H9 (cell line): Measurements from ENCODE around the gene KRT28. TPM values are rescaled to one million over a fixed set of nuclear protein-coding genes. Genes with fewer than 3 reads are reported as not detected.

ENCODE experiments used
- DNase-seq: peaks from one replicate; pipeline ENCODE4 v3.0.0-alpha.2; 2017
- H2AFZ ChIP-seq: one replicate; pipeline ENCODE4 v1.6.1; 2013; ENCODE audit warnings: mild to moderate bottlenecking, low read length, control low read depth, moderate library complexity
- H2AK5ac ChIP-seq: 2 replicates; pipeline ENCODE4 v1.6.1; 2013; ENCODE audit warnings: low read length, control low read depth, mixed read lengths; ENCODE audit not compliant: insufficient read length
- H2BK120ac ChIP-seq: one replicate; pipeline ENCODE4 v1.6.1; 2013; ENCODE audit warnings: low read depth, mild to moderate bottlenecking, low read length, control low read depth, inconsistent platforms; ENCODE audit not compliant: poor library complexity, severe bottlenecking
- H2BK12ac ChIP-seq: 2 replicates; pipeline ENCODE4 v1.6.1; 2013; ENCODE audit warnings: low read length, control low read depth, mixed read lengths, low read depth; ENCODE audit not compliant: insufficient read length
- H2BK15ac ChIP-seq: 2 replicates; pipeline ENCODE4 v1.6.1; 2013; ENCODE audit warnings: low read depth, low read length, control low read depth
- H2BK20ac ChIP-seq: one replicate; pipeline ENCODE4 v1.6.1; 2013; ENCODE audit warnings: low read depth, mild to moderate bottlenecking, low read length, control low read depth, inconsistent platforms; ENCODE audit not compliant: poor library complexity, severe bottlenecking
- H2BK5ac ChIP-seq: 2 replicates; pipeline ENCODE4 v1.6.1; 2013; ENCODE audit warnings: low read length, control low read depth, mixed read lengths; ENCODE audit not compliant: insufficient read length
- H3K14ac ChIP-seq: 2 replicates; pipeline ENCODE4 v1.6.1; 2013; ENCODE audit warnings: low read length, control low read depth; ENCODE audit not compliant: insufficient read depth
- H3K18ac ChIP-seq: 2 replicates; pipeline ENCODE4 v1.6.1; 2013; ENCODE audit warnings: low read depth, mild to moderate bottlenecking, mixed read lengths, low read length, control low read depth; ENCODE audit not compliant: insufficient read length
- H3K23ac ChIP-seq: 2 replicates; pipeline ENCODE4 v1.6.1; 2013; ENCODE audit warnings: low read length, control low read depth, mixed read lengths, low read depth; ENCODE audit not compliant: insufficient read length
- H3K23me2 ChIP-seq: 2 replicates; pipeline ENCODE4 v1.6.1; 2013; ENCODE audit warnings: low read depth, mild to moderate bottlenecking, mixed read lengths, low read length, control low read depth; ENCODE audit not compliant: insufficient read length, poor library complexity, severe bottlenecking
- H3K27ac ChIP-seq: 2 replicates; pipeline ENCODE4 v1.5.1; 2013; ENCODE audit warnings: low read length, control low read depth, mixed read lengths, low read depth; ENCODE audit not compliant: insufficient read length
- H3K27me3 ChIP-seq: 2 replicates; pipeline ENCODE4 v1.6.1; 2013; ENCODE audit warnings: low read length, control low read depth, inconsistent platforms; ENCODE audit not compliant: insufficient read depth
- H3K4ac ChIP-seq: 2 replicates; pipeline ENCODE4 v1.6.1; 2013; ENCODE audit warnings: low read depth, mild to moderate bottlenecking, control low read depth, inconsistent platforms, low read length, moderate library complexity
- H3K4me1 ChIP-seq: 2 replicates; pipeline ENCODE4 v1.6.1; 2013; ENCODE audit warnings: low read length, control low read depth, inconsistent platforms; ENCODE audit not compliant: insufficient read depth
- H3K4me2 ChIP-seq: 2 replicates; pipeline ENCODE4 v1.6.1; 2013; ENCODE audit warnings: low read length, control low read depth, mixed read lengths; ENCODE audit not compliant: insufficient read length, insufficient read depth
- H3K56ac ChIP-seq: 2 replicates; pipeline ENCODE4 v1.6.1; 2013; ENCODE audit warnings: low read depth, mild to moderate bottlenecking, mixed read lengths, low read length, control low read depth; ENCODE audit not compliant: insufficient read length
- H3K79me1 ChIP-seq: 2 replicates; pipeline ENCODE4 v1.6.1; 2013; ENCODE audit warnings: low read depth, mild to moderate bottlenecking, moderate library complexity, low read length, control low read depth, inconsistent platforms; ENCODE audit not compliant: insufficient read depth, poor library complexity, severe bottlenecking
- H3K79me2 ChIP-seq: 2 replicates; pipeline ENCODE4 v1.6.1; 2013; ENCODE audit warnings: low read length, control low read depth, inconsistent platforms; ENCODE audit not compliant: insufficient read depth
- H3K9ac ChIP-seq: 2 replicates; pipeline ENCODE4 v1.6.1; 2013; ENCODE audit warnings: low read length, control low read depth, mixed read lengths; ENCODE audit not compliant: insufficient read length; ENCODE audit errors: extremely low read depth
- H3K9me3 ChIP-seq: one replicate; pipeline ENCODE4 v1.6.1; 2013; ENCODE audit warnings: low read depth, low read length, inconsistent platforms; ENCODE audit not compliant: control insufficient read depth
- H3T11ph ChIP-seq: one replicate; pipeline ENCODE4 v1.6.1; 2013; ENCODE audit warnings: mild to moderate bottlenecking, low read length, control low read depth, inconsistent platforms
- H4K20me1 ChIP-seq: one replicate; pipeline ENCODE4 v1.6.1; 2013; ENCODE audit not compliant: control insufficient read depth, insufficient read length, insufficient read depth
- H4K5ac ChIP-seq: 2 replicates; pipeline ENCODE4 v1.6.1; 2013; ENCODE audit warnings: low read depth, mild to moderate bottlenecking, mixed read lengths, low read length, control low read depth; ENCODE audit not compliant: insufficient read length
- H4K8ac ChIP-seq: replicated peaks from 2 replicates; pipeline ENCODE4 v1.6.1; 2013; ENCODE audit warnings: low read length, control low read depth, mixed read lengths, low read depth; ENCODE audit not compliant: insufficient read length
- H4K91ac ChIP-seq: 2 replicates; pipeline ENCODE4 v1.6.1; 2013; ENCODE audit warnings: low read depth, mild to moderate bottlenecking, moderate library complexity, mixed read lengths, low read length, control low read depth; ENCODE audit not compliant: insufficient read length
- H3K27ac Mint-ChIP-seq, 3 experiments: 2 replicates in 2 of 3; 3 replicates in 1 of 3; pipeline ENCODE4 v1.8.0; 2020 to 2021; ENCODE audit warnings: mixed read lengths in 3 of 3, mild to moderate bottlenecking in 1 of 3, moderate library complexity in 1 of 3
- H3K27me3 Mint-ChIP-seq: 2 replicates; pipeline ENCODE4 v1.8.0; 2021; ENCODE audit warnings: low read depth, mild to moderate bottlenecking, moderate library complexity, mixed read lengths
- H3K36me3 Mint-ChIP-seq, 3 experiments: 2 replicates in 2 of 3; 3 replicates in 1 of 3; pipeline ENCODE4 v1.8.0; 2020 to 2021; ENCODE audit warnings: low read depth in 3 of 3, mixed read lengths in 3 of 3; ENCODE audit not compliant: insufficient read depth in 1 of 3
- H3K4me1 Mint-ChIP-seq, 2 experiments: 2 replicates each; pipeline ENCODE4 v1.8.0; 2020; ENCODE audit warnings: mixed read lengths in 2 of 2
- H3K4me3 Mint-ChIP-seq, 2 experiments: 2 replicates in 1 of 2; 3 replicates in 1 of 2; pipeline ENCODE4 v1.8.0; 2020 to 2021; ENCODE audit warnings: mild to moderate bottlenecking in 2 of 2, mixed read lengths in 2 of 2, moderate library complexity in 1 of 2
- H3K9me3 Mint-ChIP-seq, 2 experiments: 2 replicates in 1 of 2; 3 replicates in 1 of 2; pipeline ENCODE4 v1.8.0; 2020; ENCODE audit warnings: mild to moderate bottlenecking in 2 of 2, mixed read lengths in 2 of 2, moderate library complexity in 1 of 2
- CTCF ChIP-seq: fragments of 200-600 bp; sonication (generic); conservative IDR thresholded peaks from 3 replicates; pipeline ENCODE4 v1.8.0; 2021; ENCODE audit warnings: antibody characterized with exemption, mild to moderate bottlenecking
- WGBS: extraction: QIAGEN DNeasy Blood & Tissue Kit; methylation state at CpG from one replicate; pipeline ENCODE4 v1.1.7; 2013; ENCODE audit warnings: missing lambda C conversion rate, low lambda C conversion rate, mixed read lengths; ENCODE audit not compliant: insufficient read length; ENCODE audit errors: extremely low coverage; 5-methylcytosine and 5-hydroxymethylcytosine counted together
- total RNA-seq: library from RNA; stranded (reverse); gene quantifications from 2 replicates; pipeline ENCODE4 v1.2.1, GENCODE V29; 2021

Gene KRT28
- total RNA-seq, 1 experiment from 2014 or later: not detected

GRCh38 chr17:40810494-40810893, 10.7 kb upstream of the KRT28 start:
- Histone ChIP-seq H3K79me1 (no peaks in the 10 kb centered on the region), H4K91ac (no peak overlapping the region), H4K20me1 (no peaks in the 10 kb centered on the region), H3K23ac (no peak overlapping the region), H3K4me2 (no peak overlapping the region), H3T11ph (no peak overlapping the region), H3K9ac (no peak overlapping the region), H3K4me1 (no peaks in the 10 kb centered on the region), H3K27ac (no peak overlapping the region), H2BK5ac (no peak overlapping the region), H2BK12ac (no peak overlapping the region), H3K27me3 (peaks cover 1% of the 10 kb centered on the region; the same call in 1 of the 2 replicates), H3K14ac (no peak overlapping the region), H3K23me2 (no peaks in the 10 kb centered on the region), H3K4ac (no peak overlapping the region), H3K18ac (no peak overlapping the region), H3K56ac (no peak overlapping the region), H2AK5ac (no peak overlapping the region), H3K79me2 (no peaks in the 10 kb centered on the region), H2BK120ac (no peak overlapping the region), H2AFZ (no peak overlapping the region), H3K9me3 (no peaks in the 10 kb centered on the region), H4K5ac (no peak overlapping the region), H2BK15ac (no peak overlapping the region), H2BK20ac (no peak overlapping the region), H4K8ac (no peak overlapping the region)
- Mint-ChIP-seq H3K27ac (no peak overlapping the region), H3K4me3 (no peak overlapping the region), H3K9me3 (no peaks in the 10 kb centered on the region), H3K36me3 (no peaks in the 10 kb centered on the region), H3K4me1 (no peaks in the 10 kb centered on the region), H3K27me3 (peaks cover 98% of the 10 kb centered on the region)
- WGBS: no CpG with 5 or more reads among the region's 6 CpGs
- no peak for TF ChIP-seq CTCF
- no peak for DNase-seq
